ENCODE measurements around the gene NCKAP5L. TPM values are rescaled to one million over a fixed set of nuclear protein-coding genes. Genes with fewer than 3 reads are reported as not detected.
"Not testable (repeated sequence)": the region's sequence is repeated elsewhere in the genome, so short reads cannot be mapped to it uniquely, and the experiment has no call there.

Gene NCKAP5L
- total and polyA plus RNA-seq, 9 donors, result 2.5 to 27.3 (median 21.1) TPM

GRCh38 chr12:49787672-49788071, 40.5 kb downstream of the NCKAP5L start:
- Histone ChIP-seq H3K9me3 (no peaks in the 10 kb centered on the region), H3K36me3 (no peaks in the 10 kb centered on the region), H3K4me1 (ENCODE audit: insufficient read depth) (peaks cover 5% of the 10 kb centered on the region), H3K27ac (no peak overlapping the region), H3K4me3 (no peak overlapping the region), H3K27me3 (no peaks in the 10 kb centered on the region)
- 94 to 98% (median 95%) methylated on average over 2 of the region's 2 CpGs for WGBS, 3 donors
- no peak for TF ChIP-seq EP300 (IDR thresholded peaks at IDR 0.05)
- intact Hi-C loops (cut with DNase I), result no loop called here
- DNase-seq, result no peak

GRCh38 chr12:49784756-49785409, 43.3 kb downstream of the NCKAP5L start:
- 72 to 88% (median 79%) methylated on average over 4 of the region's 4 CpGs for WGBS, 3 donors
- no peak for TF ChIP-seq CTCF (IDR thresholded peaks at IDR 0.05)
- no peak for TF ChIP-seq POLR2A (IDR thresholded peaks at IDR 0.05)
- TF ChIP-seq EP300 (IDR thresholded peaks at IDR 0.05), result no peak
- H3K36me3 ChIP-seq, result no peaks in the 10 kb centered on the region
- no peak overlapping the region for H3K4me3 ChIP-seq
- no peak overlapping the region for H3K27ac ChIP-seq
- no peak for DNase-seq
- no peaks in the 10 kb centered on the region for H3K27me3 ChIP-seq
- intact Hi-C loops (cut with DNase I), result no loop called here
- peaks cover 5% of the 10 kb centered on the region for H3K4me1 ChIP-seq (ENCODE audit: insufficient read depth)
- H3K9me3 ChIP-seq, result no peaks in the 10 kb centered on the region

GRCh38 chr12:49783917-49784676, 44.1 kb downstream of the NCKAP5L start:
- no peak for TF ChIP-seq EP300 (IDR thresholded peaks at IDR 0.05)
- TF ChIP-seq POLR2A (IDR thresholded peaks at IDR 0.05), result no peak
- H3K27ac ChIP-seq, result no peak overlapping the region

GRCh38 chr12:49780914-49781313, 47.3 kb downstream of the NCKAP5L start:
- H3K4me3 ChIP-seq; H3K27ac ChIP-seq; DNase-seq; H3K36me3 ChIP-seq; H3K27me3 ChIP-seq; H3K4me1 ChIP-seq (ENCODE audit: insufficient read depth); H3K9me3 ChIP-seq; intact Hi-C loops (cut with DNase I): not testable (repeated sequence)
- 90 to 95% (median 94%) methylated on average over 6 of the region's 6 CpGs for WGBS, 3 donors

More at GRCh38 chr12:49783917-49784676, 44.1 kb downstream of the NCKAP5L start:
- intact Hi-C loops (cut with DNase I), result no loop called here
- no peaks in the 10 kb centered on the region for H3K9me3 ChIP-seq
- DNase-seq, result no peak
- H3K36me3 ChIP-seq, result no peaks in the 10 kb centered on the region
- no peaks in the 10 kb centered on the region for H3K27me3 ChIP-seq
- peaks cover 5% of the 10 kb centered on the region for H3K4me1 ChIP-seq (ENCODE audit: insufficient read depth)
- H3K4me3 ChIP-seq, result no peak overlapping the region
- WGBS, 3 donors, result 27 to 38% (median 29%) methylated on average over 7 of the region's 7 CpGs

- WGBS, 3 donors, result 68 to 81% (median 71%) methylated on average over 2 of the region's 2 CpGs
- Histone ChIP-seq H3K4me3 (no peak overlapping the region), H3K4me1 (ENCODE audit: insufficient read depth) (peaks cover 5% of the 10 kb centered on the region), H3K27me3 (no peaks in the 10 kb centered on the region), H3K36me3 (no peaks in the 10 kb centered on the region), H3K27ac (no peak overlapping the region), H3K9me3 (no peaks in the 10 kb centered on the region)
- DNase-seq, result no peak
- no peak for TF ChIP-seq CTCF (IDR thresholded peaks at IDR 0.05)
- no peak for TF ChIP-seq EP300 (IDR thresholded peaks at IDR 0.05)
- no peak for TF ChIP-seq POLR2A (IDR thresholded peaks at IDR 0.05)
- intact Hi-C loops (cut with DNase I), result loop anchor here in 2 of 4 donors (10.0 kb wide), 2 partner anchors 55 to 295 kb away; no protein-coding TSS in a partner anchor
These were observed 48.6 kb downstream of the NCKAP5L start for GRCh38 chr12:49779581-49779980.

All from ovary (tissue), 9 donors.